Measurements from ENCODE around the gene ZNF653. TPM values are rescaled to one million over a fixed set of nuclear protein-coding genes. Genes with fewer than 3 reads are reported as not detected.
A peak's percentile ranks its signal among the peaks of the same experiment; 100 is the strongest.

ZNF653 gene
- total and polyA plus RNA-seq, 9 of the 15 experiments (the other 6 are each of a cell fraction or from before 2014, with no cell fraction given) = 1.6 to 8.0 (median 4.2) TPM; not detected in 2

GRCh38 chr19:11505032-11505503 lies 571 bp downstream of the ZNF653 start (continued):
- TF ChIP-seq RBM39 (optimal IDR thresholded peaks at IDR 0.05; ENCODE audit: low read depth, low read length) (no peak), SP2 (IDR thresholded peaks at IDR 0.05; ENCODE audit: extremely low read depth, low read depth, low read length, poor library complexity, severe bottlenecking) (peak; percentile 46), CHD1 (IDR thresholded peaks at IDR 0.05; ENCODE audit: low read length) (no peak), MBD2 (IDR thresholded peaks at IDR 0.05; ENCODE audit: borderline replicate concordance, low read depth) (peak; percentile 24; the same call in 1 of the 2 replicates), MYBL2 (IDR thresholded peaks at IDR 0.05; ENCODE audit: low read depth) (no peak), MYBL2 (CRISPR knock-in tag; IDR thresholded peaks at IDR 0.05; ENCODE audit: borderline replicate concordance) (no peak), HSF4 (CRISPR knock-in tag; IDR thresholded peaks at IDR 0.05; ENCODE audit: borderline replicate concordance) (no peak), ZNF12 (CRISPR knock-in tag; IDR thresholded peaks at IDR 0.05) (0 out of 2 replicates have a peak, but pooled peaks have one; percentile 1), RFX7 (CRISPR knock-in tag; IDR thresholded peaks at IDR 0.05) (no peak), SMAD1 (IDR thresholded peaks at IDR 0.05; ENCODE audit: low read depth, low read length, partially characterized antibody) (no peak), AFF1 (IDR thresholded peaks at IDR 0.05; ENCODE audit: low read depth in 1 of 2, partially characterized antibody in 2 of 2) (no peak), CBX1 (IDR thresholded peaks at IDR 0.05; ENCODE audit: low read depth) (no peak; the same call in 1 of the 2 replicates), PPARD (CRISPR knock-in tag; IDR thresholded peaks at IDR 0.05) (no peak), MLX (CRISPR knock-in tag; conservative IDR thresholded peaks at IDR 0.05) (no peak), ZNF121 (CRISPR knock-in tag; conservative IDR thresholded peaks at IDR 0.05) (no peak), HMBOX1 (IDR thresholded peaks at IDR 0.05) (peak; percentile 67; the same call in 1 of the 2 replicates), ZBTB11 (CRISPR knock-in tag; IDR thresholded peaks at IDR 0.05) (no peak), OTX1 (CRISPR knock-in tag; IDR thresholded peaks at IDR 0.05) (peak; percentile 57; the same call in 1 of the 2 replicates)

Measured in K562 (cell line).